Measurements from ENCODE around the gene OSBP2. TPM values are rescaled to one million over a fixed set of nuclear protein-coding genes. Genes with fewer than 3 reads are reported as not detected.

The OSBP2 gene
- total and polyA plus RNA-seq, 2 donors, result 0.46 to 1.4 TPM

DNA sequence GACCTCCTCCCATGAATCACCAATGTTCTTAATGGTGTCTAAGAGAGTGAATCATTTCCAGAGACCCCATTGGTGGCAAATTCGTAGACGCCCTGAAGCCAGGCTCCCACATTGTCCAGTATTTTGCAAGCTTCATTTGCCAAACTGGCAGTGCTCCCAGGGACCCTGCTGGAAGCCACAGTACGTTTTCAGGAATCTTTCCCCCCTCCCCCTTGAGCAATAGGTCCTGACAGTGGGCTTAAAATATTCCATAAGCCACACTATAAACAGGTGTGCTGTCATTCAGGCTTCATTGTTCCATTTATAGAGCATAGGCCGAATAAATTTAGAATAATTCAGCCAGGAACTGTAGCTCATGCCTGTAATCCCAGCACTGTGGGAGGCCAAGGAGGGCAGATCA, 148.6 kb downstream of the OSBP2 start:
- H3K36me3 ChIP-seq (ENCODE audit: control insufficient read depth in 2 of 2, insufficient read depth in 2 of 2, low read length in 1 of 2), result no peaks in the 10 kb centered on the region
- no peaks in the 10 kb centered on the region for H3K27me3 ChIP-seq (ENCODE audit: control insufficient read depth in 2 of 2, insufficient read depth in 1 of 2, low read length in 1 of 2)
- DNase-seq (ENCODE audit: low read depth in 6 of 9, low spot score in 9 of 9), result no peak
- H3K4me1 ChIP-seq (ENCODE audit: control insufficient read depth in 2 of 2, insufficient read depth in 2 of 2, low read length in 2 of 2), result no peaks in the 10 kb centered on the region
- no peaks in the 10 kb centered on the region for H3K9me3 ChIP-seq (ENCODE audit: control insufficient read depth in 2 of 2, insufficient read depth in 1 of 2, low read length in 1 of 2)
- no peak overlapping the region for H3K4me3 ChIP-seq (ENCODE audit: low read length in 2 of 2)
- WGBS, result 94% methylated on average over 4 of the region's 4 CpGs
- no peak overlapping the region for H3K27ac ChIP-seq (ENCODE audit: low read depth in 1 of 2, low read length in 1 of 2)

DNA sequence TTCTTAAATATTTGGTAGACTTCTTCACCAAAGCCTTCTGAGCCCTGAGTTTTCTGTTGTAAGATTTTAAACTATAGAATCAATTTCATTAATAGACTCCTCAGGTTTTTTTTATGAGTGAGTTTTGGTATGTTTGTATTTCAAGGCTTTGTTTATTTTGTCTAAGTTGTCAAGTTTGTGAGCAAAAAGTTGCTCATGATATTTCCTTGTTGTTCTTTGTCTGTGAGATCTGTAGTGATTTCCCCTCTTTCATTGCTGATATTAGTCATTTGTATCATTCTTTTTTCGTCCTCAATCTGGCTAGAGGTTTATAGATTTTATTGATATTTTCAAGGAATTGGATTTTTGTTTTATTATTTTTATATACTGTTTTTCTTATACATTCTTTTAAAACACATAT, 152.9 kb downstream of the OSBP2 start:
- no peaks in the 10 kb centered on the region for H3K27me3 ChIP-seq (ENCODE audit: control insufficient read depth in 2 of 2, insufficient read depth in 1 of 2, low read length in 1 of 2)
- no peak for DNase-seq (ENCODE audit: low read depth in 6 of 9, low spot score in 9 of 9)
- no peaks in the 10 kb centered on the region for H3K36me3 ChIP-seq (ENCODE audit: control insufficient read depth in 2 of 2, insufficient read depth in 2 of 2, low read length in 1 of 2)
- no peaks in the 10 kb centered on the region for H3K9me3 ChIP-seq (ENCODE audit: control insufficient read depth in 2 of 2, insufficient read depth in 1 of 2, low read length in 1 of 2)
- no peak overlapping the region for H3K4me3 ChIP-seq (ENCODE audit: low read length in 2 of 2)
- H3K27ac ChIP-seq (ENCODE audit: low read depth in 1 of 2, low read length in 1 of 2), result no peak overlapping the region
- no peaks in the 10 kb centered on the region for H3K4me1 ChIP-seq (ENCODE audit: control insufficient read depth in 2 of 2, insufficient read depth in 2 of 2, low read length in 2 of 2)
- WGBS, result 90% methylated on average over 1 of the region's 1 CpG

DNA sequence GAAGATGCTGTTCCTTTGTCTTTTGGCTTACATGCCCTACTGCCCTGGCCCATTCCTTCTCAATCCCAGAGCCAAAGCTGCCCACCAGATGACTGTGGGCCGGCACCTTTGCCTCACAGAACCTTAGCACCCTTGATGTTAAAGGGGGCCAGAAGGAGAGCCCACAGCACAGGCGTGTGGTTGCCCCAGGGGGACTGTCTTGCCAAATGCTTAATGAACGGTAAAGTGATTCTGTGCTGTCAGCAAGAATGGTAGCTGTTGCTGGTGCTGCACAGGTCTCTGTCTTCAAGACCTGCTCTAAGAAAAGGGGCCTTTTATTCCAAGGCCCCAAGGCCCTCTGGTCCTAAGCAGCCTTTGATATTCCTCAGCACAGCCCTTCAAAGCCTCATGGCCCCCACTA, 160.6 kb downstream of the OSBP2 start:
- Histone ChIP-seq H3K4me3 (ENCODE audit: low read length in 2 of 2) (no peak overlapping the region), H3K27ac (ENCODE audit: low read depth in 1 of 2, low read length in 1 of 2) (no peak overlapping the region), H3K4me1 (ENCODE audit: control insufficient read depth in 2 of 2, insufficient read depth in 2 of 2, low read length in 2 of 2) (no peaks in the 10 kb centered on the region), H3K36me3 (ENCODE audit: control insufficient read depth in 2 of 2, insufficient read depth in 2 of 2, low read length in 1 of 2) (no peaks in the 10 kb centered on the region), H3K27me3 (ENCODE audit: control insufficient read depth in 2 of 2, insufficient read depth in 1 of 2, low read length in 1 of 2) (no peaks in the 10 kb centered on the region), H3K9me3 (ENCODE audit: control insufficient read depth in 2 of 2, insufficient read depth in 1 of 2, low read length in 1 of 2) (no peaks in the 10 kb centered on the region)
- DNase-seq (ENCODE audit: low read depth in 6 of 9, low spot score in 9 of 9), result no peak
- WGBS, result 96% methylated on average over 3 of the region's 3 CpGs

DNA sequence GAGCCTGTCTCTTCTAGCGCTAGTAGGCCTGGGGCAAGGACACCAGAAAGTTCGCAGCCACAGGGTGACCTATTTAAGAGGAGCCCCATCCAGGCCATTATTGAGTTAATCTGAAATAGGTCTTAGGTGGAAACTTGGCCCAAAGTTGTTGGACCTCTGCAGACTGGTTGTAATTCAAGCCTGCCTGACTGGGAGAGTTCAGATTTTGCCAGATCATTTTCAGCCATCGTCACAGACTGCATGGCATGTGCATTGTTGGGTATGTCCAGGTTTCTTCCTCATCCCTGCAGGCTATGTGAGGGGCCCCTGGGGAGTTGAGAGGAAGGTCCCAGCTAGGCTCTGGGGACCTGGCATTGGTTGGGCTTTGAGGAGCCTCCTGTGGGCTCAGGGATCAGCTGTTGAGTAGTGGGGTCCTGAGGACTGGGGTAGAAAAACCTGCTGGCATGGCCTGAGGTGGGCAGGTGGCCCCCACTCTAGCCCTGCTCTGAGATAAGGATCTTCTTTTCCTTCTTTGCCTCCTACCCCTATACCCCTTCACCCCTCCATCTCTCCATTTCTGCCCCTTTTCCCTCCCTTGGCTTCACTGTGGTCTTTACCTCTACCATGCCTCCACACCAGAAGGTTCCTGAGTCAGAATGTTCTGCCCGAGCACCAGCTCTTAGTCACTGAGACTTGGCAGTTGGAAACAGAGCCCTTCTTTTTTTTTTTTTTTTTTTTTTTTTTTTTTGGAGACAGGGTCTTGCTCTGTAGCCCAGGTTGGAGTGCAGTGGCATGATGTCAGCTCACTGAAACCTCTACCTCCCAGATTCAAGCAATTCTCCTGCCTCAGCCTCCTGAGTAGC, 161.2 kb downstream of the OSBP2 start:
- H3K27ac ChIP-seq (ENCODE audit: low read depth in 1 of 2, low read length in 1 of 2), result no peak overlapping the region
- no peak for DNase-seq (ENCODE audit: low read depth in 6 of 9, low spot score in 9 of 9)
- no peaks in the 10 kb centered on the region for H3K27me3 ChIP-seq (ENCODE audit: control insufficient read depth in 2 of 2, insufficient read depth in 1 of 2, low read length in 1 of 2)
- no peak overlapping the region for H3K4me3 ChIP-seq (ENCODE audit: low read length in 2 of 2)
- 96% methylated on average over 4 of the region's 4 CpGs for WGBS
- no peaks in the 10 kb centered on the region for H3K9me3 ChIP-seq (ENCODE audit: control insufficient read depth in 2 of 2, insufficient read depth in 1 of 2, low read length in 1 of 2)
- H3K36me3 ChIP-seq (ENCODE audit: control insufficient read depth in 2 of 2, insufficient read depth in 2 of 2, low read length in 1 of 2), result no peaks in the 10 kb centered on the region
- H3K4me1 ChIP-seq (ENCODE audit: control insufficient read depth in 2 of 2, insufficient read depth in 2 of 2, low read length in 2 of 2), result no peaks in the 10 kb centered on the region

DNA sequence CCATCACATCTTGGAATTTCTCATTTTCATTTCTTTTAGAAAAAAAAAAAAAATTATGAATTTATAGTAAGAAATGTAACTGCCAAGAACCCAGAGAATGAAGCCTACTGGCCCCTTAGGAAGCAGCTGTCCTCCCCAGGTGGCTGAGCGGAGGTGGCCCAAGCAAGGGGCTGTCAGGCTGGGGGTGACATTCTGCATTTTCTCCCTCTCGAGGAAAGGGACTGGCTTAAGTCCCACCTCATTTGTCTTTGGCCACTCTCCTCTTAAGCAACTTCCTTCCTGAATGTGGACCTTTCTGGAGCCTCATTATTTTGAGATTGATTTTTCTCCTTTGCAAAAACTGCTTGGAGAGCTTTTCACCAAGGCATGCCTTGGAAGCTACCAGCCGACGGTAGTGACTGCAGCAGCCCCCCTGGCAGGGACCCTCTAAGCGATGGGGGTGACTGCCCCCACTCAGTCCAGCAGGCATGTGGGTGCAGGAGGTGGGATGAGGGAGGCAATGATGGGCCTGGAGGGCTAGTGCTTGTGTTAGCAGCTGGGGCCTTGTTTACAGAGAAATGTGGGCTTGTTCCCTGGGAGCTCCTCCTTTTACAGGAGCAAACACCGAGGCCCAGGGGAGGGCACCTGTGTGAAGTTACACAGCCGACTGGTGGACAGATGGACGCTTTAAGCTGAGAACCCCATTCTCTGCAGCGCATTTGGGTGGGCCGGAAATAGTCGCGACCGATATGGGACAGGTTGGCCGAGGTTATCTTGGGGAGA, 162.2 kb downstream of the OSBP2 start:
- DNase-seq (ENCODE audit: low read depth in 6 of 9, low spot score in 9 of 9), result no peak
- H3K4me3 ChIP-seq (ENCODE audit: low read length in 2 of 2), result no peak overlapping the region
- no peaks in the 10 kb centered on the region for H3K36me3 ChIP-seq (ENCODE audit: control insufficient read depth in 2 of 2, insufficient read depth in 2 of 2, low read length in 1 of 2)
- no peaks in the 10 kb centered on the region for H3K27me3 ChIP-seq (ENCODE audit: control insufficient read depth in 2 of 2, insufficient read depth in 1 of 2, low read length in 1 of 2)
- no peaks in the 10 kb centered on the region for H3K4me1 ChIP-seq (ENCODE audit: control insufficient read depth in 2 of 2, insufficient read depth in 2 of 2, low read length in 2 of 2)
- H3K9me3 ChIP-seq (ENCODE audit: control insufficient read depth in 2 of 2, insufficient read depth in 1 of 2, low read length in 1 of 2), result no peaks in the 10 kb centered on the region
- H3K27ac ChIP-seq (ENCODE audit: low read depth in 1 of 2, low read length in 1 of 2), result no peak overlapping the region
- 91% methylated on average over 14 of the region's 14 CpGs for WGBS

DNA sequence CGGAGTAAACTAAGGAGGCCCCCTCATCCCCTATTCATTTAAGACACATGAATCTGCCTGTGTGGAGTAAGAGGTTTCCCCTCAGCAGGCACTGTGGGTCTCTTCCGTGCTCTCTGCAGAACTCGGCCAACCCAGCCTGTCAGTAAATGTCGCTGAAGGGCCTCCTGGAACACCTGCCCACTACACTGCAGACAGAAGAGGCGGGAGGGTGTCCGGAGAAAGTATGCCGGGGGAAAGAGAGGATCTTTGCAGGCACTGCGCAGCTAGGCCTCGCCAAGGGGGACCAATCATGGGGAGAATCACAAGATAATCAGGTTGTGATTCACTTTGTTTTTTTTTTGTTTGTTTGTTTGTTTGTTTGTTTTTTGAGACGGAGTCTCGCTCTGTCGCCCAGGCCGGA, 163.1 kb downstream of the OSBP2 start:
- no peaks in the 10 kb centered on the region for H3K9me3 ChIP-seq (ENCODE audit: control insufficient read depth in 2 of 2, insufficient read depth in 1 of 2, low read length in 1 of 2)
- H3K4me3 ChIP-seq (ENCODE audit: low read length in 2 of 2), result no peak overlapping the region
- WGBS, result 98% methylated on average over 13 of the region's 13 CpGs
- no peak overlapping the region for H3K27ac ChIP-seq (ENCODE audit: low read depth in 1 of 2, low read length in 1 of 2)
- no peak for DNase-seq (ENCODE audit: low read depth in 6 of 9, low spot score in 9 of 9)
- H3K4me1 ChIP-seq (ENCODE audit: control insufficient read depth in 2 of 2, insufficient read depth in 2 of 2, low read length in 2 of 2), result no peaks in the 10 kb centered on the region
- H3K27me3 ChIP-seq (ENCODE audit: control insufficient read depth in 2 of 2, insufficient read depth in 1 of 2, low read length in 1 of 2), result no peaks in the 10 kb centered on the region
- no peaks in the 10 kb centered on the region for H3K36me3 ChIP-seq (ENCODE audit: control insufficient read depth in 2 of 2, insufficient read depth in 2 of 2, low read length in 1 of 2)

DNA sequence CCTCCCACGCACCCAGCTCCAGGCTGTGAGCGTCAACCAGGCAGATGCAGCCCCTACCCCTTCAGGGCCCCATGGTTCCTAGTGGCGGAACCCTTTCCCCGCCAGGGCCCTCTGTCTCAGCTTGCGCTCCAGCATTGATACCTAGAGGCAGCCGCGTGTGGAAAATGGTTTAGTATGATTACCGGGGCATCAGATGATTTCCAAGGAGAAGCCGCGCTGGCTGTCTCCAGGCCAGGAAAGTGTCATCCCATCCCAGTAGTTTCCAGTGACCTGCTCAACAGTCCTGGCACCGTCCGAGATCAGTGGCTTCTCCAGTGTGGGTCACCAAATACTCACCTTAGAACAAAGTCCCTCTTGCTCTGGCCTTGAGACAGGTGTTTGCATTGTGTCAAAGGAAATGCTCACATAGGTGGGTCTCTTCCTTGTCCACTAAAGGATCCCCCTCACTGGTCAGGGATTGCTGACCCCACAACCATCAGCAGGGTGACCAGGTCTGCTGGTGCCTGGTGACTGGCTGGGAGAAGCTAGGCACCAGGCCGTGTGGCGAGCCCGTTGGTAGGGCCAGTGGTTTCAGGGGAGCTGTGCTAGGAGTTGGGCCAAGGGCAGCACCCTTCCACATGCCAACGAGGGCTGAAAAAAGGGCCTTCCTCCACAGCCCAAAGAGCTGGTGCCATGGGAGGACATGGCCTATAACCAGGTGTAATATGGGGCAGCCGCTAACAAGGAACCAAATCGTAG, 164.5 kb downstream of the OSBP2 start:
- 96% methylated on average over 18 of the region's 18 CpGs for WGBS
- Histone ChIP-seq H3K36me3 (ENCODE audit: control insufficient read depth in 2 of 2, insufficient read depth in 2 of 2, low read length in 1 of 2) (no peaks in the 10 kb centered on the region), H3K9me3 (ENCODE audit: control insufficient read depth in 2 of 2, insufficient read depth in 1 of 2, low read length in 1 of 2) (no peaks in the 10 kb centered on the region), H3K27me3 (ENCODE audit: control insufficient read depth in 2 of 2, insufficient read depth in 1 of 2, low read length in 1 of 2) (no peaks in the 10 kb centered on the region), H3K27ac (ENCODE audit: low read depth in 1 of 2, low read length in 1 of 2) (no peak overlapping the region), H3K4me1 (ENCODE audit: control insufficient read depth in 2 of 2, insufficient read depth in 2 of 2, low read length in 2 of 2) (no peaks in the 10 kb centered on the region), H3K4me3 (ENCODE audit: low read length in 2 of 2) (no peak overlapping the region)
- no peak for DNase-seq (ENCODE audit: low read depth in 6 of 9, low spot score in 9 of 9)

DNA sequence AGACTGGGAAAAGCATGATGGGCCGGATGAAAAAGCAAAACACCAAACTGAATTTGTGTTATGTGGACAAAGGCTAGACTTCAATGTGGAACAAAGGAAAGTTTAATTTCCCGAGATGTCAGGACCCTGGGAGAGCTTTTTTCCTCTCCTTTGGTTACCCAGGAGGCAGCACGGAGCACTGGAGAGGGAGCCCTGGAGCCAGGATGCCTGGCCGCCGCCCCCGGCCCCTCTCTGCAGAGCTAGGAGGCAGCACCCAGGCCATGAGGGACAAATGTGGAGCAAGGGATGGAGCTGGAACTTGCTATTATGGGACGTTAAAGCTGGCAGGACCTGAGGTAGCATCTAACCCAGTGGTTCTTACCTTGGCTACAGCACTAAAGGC, 165.0 kb downstream of the OSBP2 start:
- no peak overlapping the region for H3K4me3 ChIP-seq (ENCODE audit: low read length in 2 of 2)
- WGBS, result 95% methylated on average over 7 of the region's 7 CpGs
- no peaks in the 10 kb centered on the region for H3K9me3 ChIP-seq (ENCODE audit: control insufficient read depth in 2 of 2, insufficient read depth in 1 of 2, low read length in 1 of 2)
- no peaks in the 10 kb centered on the region for H3K27me3 ChIP-seq (ENCODE audit: control insufficient read depth in 2 of 2, insufficient read depth in 1 of 2, low read length in 1 of 2)
- H3K27ac ChIP-seq (ENCODE audit: low read depth in 1 of 2, low read length in 1 of 2), result no peak overlapping the region
- H3K36me3 ChIP-seq (ENCODE audit: control insufficient read depth in 2 of 2, insufficient read depth in 2 of 2, low read length in 1 of 2), result no peaks in the 10 kb centered on the region
- H3K4me1 ChIP-seq (ENCODE audit: control insufficient read depth in 2 of 2, insufficient read depth in 2 of 2, low read length in 2 of 2), result no peaks in the 10 kb centered on the region
- no peak for DNase-seq (ENCODE audit: low read depth in 6 of 9, low spot score in 9 of 9)
